ENCODE data around the gene TOMM5. TPM values are rescaled to one million over a fixed set of nuclear protein-coding genes. Genes with fewer than 3 reads are reported as not detected.

The TOMM5 gene
- total RNA-seq, 1 donor from 2014 or later, result 201 TPM

- peaks cover 6% of the 10 kb centered on the region for H3K27me3 Mint-ChIP-seq (ENCODE audit: insufficient read depth, low read depth)
- no peaks in the 10 kb centered on the region for H3K4me1 ChIP-seq
- no peak overlapping the region for H3K4me3 ChIP-seq
- H3K27ac Mint-ChIP-seq, result no peak overlapping the region
- H3K36me3 Mint-ChIP-seq, result no peaks in the 10 kb centered on the region
- no peaks in the 10 kb centered on the region for H3K9me3 Mint-ChIP-seq
- no peaks in the 10 kb centered on the region for H3F3A ChIP-seq (ENCODE audit: low read depth)
- no peak overlapping the region for H2AFZ ChIP-seq (replicated peaks)
- H3K27ac ChIP-seq, result no peak overlapping the region
- no peaks in the 10 kb centered on the region for H3K79me2 ChIP-seq (ENCODE audit: low read depth)
- no peaks in the 10 kb centered on the region for H3K4me1 Mint-ChIP-seq
- DNase-seq (ENCODE audit: low spot score), result no peak
- H3K9me3 ChIP-seq (ENCODE audit: low read depth), result no peaks in the 10 kb centered on the region
- H3K4me3 Mint-ChIP-seq, result no peak overlapping the region
- H3K4me2 ChIP-seq, result no peak overlapping the region
- H3K9ac ChIP-seq, result no peak overlapping the region
- no peaks in the 10 kb centered on the region for H3K36me3 ChIP-seq
- no peaks in the 10 kb centered on the region for H4K20me1 ChIP-seq (ENCODE audit: low read depth)
- no peak for TF ChIP-seq CTCF (IDR thresholded peaks at IDR 0.05)
- TF ChIP-seq EZH2 (IDR thresholded peaks at IDR 0.05), result no peak
- TF ChIP-seq EZH2phosphoT487 (IDR thresholded peaks at IDR 0.05), result no peak
- H3K27me3 ChIP-seq, result peaks cover 17% of the 10 kb centered on the region
Observed at GRCh38 chr9:37639841-37640240, 47.4 kb upstream of the TOMM5 start.

DNA sequence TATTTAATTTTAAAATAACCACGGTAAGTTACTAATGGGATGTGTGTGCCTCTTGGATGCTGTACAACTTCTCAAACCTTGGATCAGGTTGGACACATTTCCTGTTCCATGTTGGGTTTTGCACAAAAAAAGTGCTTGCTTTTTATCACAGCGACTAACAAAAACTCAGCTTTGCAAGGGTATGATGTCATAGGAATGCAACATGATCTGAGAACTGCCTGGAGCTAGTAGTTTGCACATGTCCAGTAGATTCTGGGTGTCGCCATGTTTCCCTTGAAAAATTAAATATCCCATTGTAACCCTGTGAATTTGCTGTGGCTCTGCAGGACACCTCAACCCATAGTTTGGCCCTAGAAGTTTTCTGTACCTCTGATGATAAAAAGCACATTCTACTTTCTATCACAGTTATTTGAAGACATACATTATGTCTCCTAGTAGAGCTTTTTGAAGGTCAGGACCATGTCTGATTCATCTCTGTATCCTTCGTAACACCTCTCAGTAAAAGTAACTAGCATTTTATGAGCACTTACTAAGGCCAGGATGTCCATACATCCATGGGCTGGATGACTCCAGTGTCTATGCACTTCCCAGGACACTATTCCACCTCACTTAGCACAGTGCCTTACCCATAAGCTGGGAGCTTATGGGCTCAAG, 46.8 kb upstream of the TOMM5 start:
- Histone ChIP-seq H3K79me2 (ENCODE audit: low read depth) (no peaks in the 10 kb centered on the region), H3K4me3 (no peak overlapping the region), H3K27me3 (peaks cover 11% of the 10 kb centered on the region), H3F3A (ENCODE audit: low read depth) (no peaks in the 10 kb centered on the region), H3K36me3 (no peaks in the 10 kb centered on the region), H4K20me1 (ENCODE audit: low read depth) (no peaks in the 10 kb centered on the region), H3K4me1 (no peaks in the 10 kb centered on the region), H3K9ac (no peak overlapping the region), H3K9me3 (ENCODE audit: low read depth) (no peaks in the 10 kb centered on the region), H3K27ac (no peak overlapping the region), H2AFZ (replicated peaks) (no peak overlapping the region), H3K4me2 (no peak overlapping the region)
- no peak for DNase-seq (ENCODE audit: low spot score)
- TF ChIP-seq EZH2phosphoT487 (IDR thresholded peaks at IDR 0.05), result no peak
- no peak for TF ChIP-seq CTCF (IDR thresholded peaks at IDR 0.05)
- TF ChIP-seq EZH2 (IDR thresholded peaks at IDR 0.05), result no peak
- Mint-ChIP-seq H3K9me3 (no peaks in the 10 kb centered on the region), H3K27ac (no peak overlapping the region), H3K36me3 (no peaks in the 10 kb centered on the region), H3K4me3 (no peak overlapping the region), H3K4me1 (no peaks in the 10 kb centered on the region), H3K27me3 (ENCODE audit: insufficient read depth, low read depth) (peaks cover 2% of the 10 kb centered on the region)

DNA sequence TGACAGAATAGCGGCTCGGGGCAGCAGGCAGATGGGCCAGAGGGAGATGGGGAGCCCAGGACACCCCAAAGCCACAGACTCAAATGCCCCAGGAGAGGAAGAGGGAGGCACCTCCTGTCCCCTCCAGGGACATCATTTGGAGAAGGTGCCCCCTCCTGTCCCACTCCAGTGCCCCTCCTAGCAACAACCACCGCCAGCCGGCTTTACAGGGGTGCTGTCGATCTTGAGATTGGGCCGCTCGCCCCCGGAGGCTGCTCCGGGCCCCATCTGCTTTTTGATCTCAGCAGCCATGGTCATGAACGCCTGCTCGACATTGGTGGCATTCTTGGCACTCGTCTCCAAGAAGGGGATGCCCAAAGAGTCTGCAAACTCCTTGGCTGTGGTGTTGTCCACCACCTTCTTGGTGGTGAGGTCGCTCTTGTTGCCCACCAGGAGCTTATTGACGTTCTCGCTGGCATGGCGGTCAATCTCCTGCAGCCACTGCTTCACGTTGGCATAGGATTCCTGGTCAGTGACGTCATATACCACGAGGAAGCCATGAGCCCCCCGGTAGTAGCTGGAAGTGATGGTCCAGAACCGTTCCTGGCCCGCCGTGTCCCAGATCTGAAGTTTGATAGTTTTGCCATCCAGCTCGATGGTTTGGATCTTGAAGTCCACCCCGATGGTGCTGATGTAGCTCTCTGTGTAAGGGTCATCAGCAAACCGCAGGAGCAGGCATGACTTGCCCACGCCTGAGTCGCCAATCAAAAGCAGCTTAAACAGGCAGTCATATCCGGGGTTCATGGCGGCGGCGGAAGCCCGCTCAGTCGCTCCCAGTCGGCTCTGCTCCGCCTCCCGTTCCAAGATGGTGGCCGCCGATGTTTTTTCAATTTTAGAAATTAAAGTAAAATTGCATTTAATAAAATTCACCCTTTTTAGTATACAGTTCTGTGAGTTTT, 44.4 kb upstream of the TOMM5 start:
- Mint-ChIP-seq H3K27me3 (ENCODE audit: insufficient read depth, low read depth) (no peaks in the 10 kb centered on the region), H3K9me3 (no peaks in the 10 kb centered on the region), H3K4me3 (no peak overlapping the region), H3K27ac (no peak overlapping the region), H3K4me1 (no peaks in the 10 kb centered on the region), H3K36me3 (no peaks in the 10 kb centered on the region)
- H3F3A ChIP-seq (ENCODE audit: low read depth), result no peaks in the 10 kb centered on the region
- H3K9ac ChIP-seq, result no peak overlapping the region
- no peak overlapping the region for H3K4me2 ChIP-seq
- no peaks in the 10 kb centered on the region for H3K36me3 ChIP-seq
- DNase-seq (ENCODE audit: low spot score), result no peak
- H2AFZ ChIP-seq (replicated peaks), result no peak overlapping the region
- H4K20me1 ChIP-seq (ENCODE audit: low read depth), result no peaks in the 10 kb centered on the region
- no peaks in the 10 kb centered on the region for H3K4me1 ChIP-seq
- H3K79me2 ChIP-seq (ENCODE audit: low read depth), result no peaks in the 10 kb centered on the region
- no peaks in the 10 kb centered on the region for H3K27me3 ChIP-seq
- H3K4me3 ChIP-seq, result no peak overlapping the region
- no peak overlapping the region for H3K27ac ChIP-seq
- TF ChIP-seq EZH2phosphoT487 (IDR thresholded peaks at IDR 0.05) (no peak), CTCF (IDR thresholded peaks at IDR 0.05) (no peak), EZH2 (IDR thresholded peaks at IDR 0.05) (no peak)
- H3K9me3 ChIP-seq (ENCODE audit: low read depth), result no peaks in the 10 kb centered on the region

Data from neural progenitor cell (in vitro differentiated cells).